HG02870 (cell line): ENCODE data around the gene POU2F2.

ENCODE experiments used
- ATAC-seq: cut with Tn5 transposase; IDR thresholded peaks from one replicate; pipeline ENCODE4 v1.9.1; 2021; ENCODE audit warnings: mild to moderate bottlenecking, moderate library complexity; ENCODE audit not compliant: unreplicated experiment

POU2F2 gene

GRCh38 chr19:42086188-42086736, 46.0 kb downstream of the POU2F2 start:
- no peak for ATAC-seq

GRCh38 chr19:42083537-42083936, 48.7 kb downstream of the POU2F2 start:
- ATAC-seq, result no peak

- no peak for ATAC-seq
Observed at GRCh38 chr19:42081584-42082203, 50.6 kb downstream of the POU2F2 start.

GRCh38 chr19:42080764-42081375, 51.4 kb downstream of the POU2F2 start:
- no peak for ATAC-seq

GRCh38 chr19:42079886-42080763, 52.1 kb downstream of the POU2F2 start:
- no peak for ATAC-seq

GRCh38 chr19:42079276-42079669, 53.0 kb downstream of the POU2F2 start:
- ATAC-seq, result no peak

GRCh38 chr19:42078538-42079275, 53.5 kb downstream of the POU2F2 start:
- no peak for ATAC-seq

- ATAC-seq, result no peak
Observed at GRCh38 chr19:42078058-42078457, 54.2 kb downstream of the POU2F2 start.

GRCh38 chr19:42076380-42076944, 55.8 kb downstream of the POU2F2 start:
- ATAC-seq, result no peak

- ATAC-seq, result peak; percentile 94
Observed at GRCh38 chr19:42075616-42076379, 56.4 kb downstream of the POU2F2 start, which contains the start of gene ZNF574. TSS of gene ZNF574 (plus strand) at chr19:42076166. CDS start at chr19:42078607, 2,441 bp downstream.

GRCh38 chr19:42075364-42075615, 57.0 kb downstream of the POU2F2 start:
- ATAC-seq, result no peak

GRCh38 chr19:42074513-42075363, 57.5 kb downstream of the POU2F2 start:
- ATAC-seq, result no peak

- ATAC-seq, result no peak
Observed at GRCh38 chr19:42071247-42071646, 61.0 kb downstream of the POU2F2 start.

GRCh38 chr19:42069619-42070351, 62.5 kb downstream of the POU2F2 start, which contains the start of gene GRIK5:
TSS of gene GRIK5 (minus strand) at chr19:42070206. CDS start at chr19:42065770, 4,436 bp downstream.
- ATAC-seq, result no peak

- no peak for ATAC-seq
Observed at GRCh38 chr19:42068756-42069571, 63.3 kb downstream of the POU2F2 start.

GRCh38 chr19:42068361-42068755, 63.9 kb downstream of the POU2F2 start:
- no peak for ATAC-seq

GRCh38 chr19:42067315-42067888, 64.8 kb downstream of the POU2F2 start:
- ATAC-seq, result no peak
